OCI-LY3 (cell line): ENCODE data around the gene SAV1.

Experiments used
- EZH2phosphoT487 ChIP-seq: fragments of 200-600 bp; shearing (Covaris generic); IDR thresholded peaks from 2 replicates; pipeline ENCODE4 v1.6.1; 2018; ENCODE audit warnings: antibody characterized with exemption, mixed run types, low read depth
- TF ChIP-seq, protein P1 (sequence below): fragments of 200-600, 300-600 bp; sonication (generic); IDR thresholded peaks from 2 replicates; pipeline ENCODE4 v1.5.1; 2014; ENCODE audit warnings: antibody characterized with exemption, low read length, low read depth

DNA sequence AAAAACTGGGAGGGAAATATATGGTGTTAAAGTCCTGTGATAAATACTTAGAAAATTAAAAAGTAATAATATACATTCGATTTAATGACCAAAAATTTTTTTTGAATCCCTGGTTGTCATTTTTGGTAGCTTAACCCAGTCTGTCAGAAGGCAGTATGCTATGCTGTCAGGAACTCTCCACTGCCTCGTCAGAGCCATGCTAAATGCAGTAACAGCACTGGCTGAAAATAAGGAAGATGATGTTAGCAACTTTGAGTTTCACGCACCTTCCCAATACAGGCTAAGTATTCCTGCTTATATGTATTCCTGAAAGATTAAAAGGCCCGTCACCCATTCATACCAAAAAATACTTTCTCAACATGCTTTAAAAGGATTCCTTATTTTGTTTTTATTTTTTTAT is 34.2 kb downstream of the SAV1 start:
- TF ChIP-seq, protein P1, sequence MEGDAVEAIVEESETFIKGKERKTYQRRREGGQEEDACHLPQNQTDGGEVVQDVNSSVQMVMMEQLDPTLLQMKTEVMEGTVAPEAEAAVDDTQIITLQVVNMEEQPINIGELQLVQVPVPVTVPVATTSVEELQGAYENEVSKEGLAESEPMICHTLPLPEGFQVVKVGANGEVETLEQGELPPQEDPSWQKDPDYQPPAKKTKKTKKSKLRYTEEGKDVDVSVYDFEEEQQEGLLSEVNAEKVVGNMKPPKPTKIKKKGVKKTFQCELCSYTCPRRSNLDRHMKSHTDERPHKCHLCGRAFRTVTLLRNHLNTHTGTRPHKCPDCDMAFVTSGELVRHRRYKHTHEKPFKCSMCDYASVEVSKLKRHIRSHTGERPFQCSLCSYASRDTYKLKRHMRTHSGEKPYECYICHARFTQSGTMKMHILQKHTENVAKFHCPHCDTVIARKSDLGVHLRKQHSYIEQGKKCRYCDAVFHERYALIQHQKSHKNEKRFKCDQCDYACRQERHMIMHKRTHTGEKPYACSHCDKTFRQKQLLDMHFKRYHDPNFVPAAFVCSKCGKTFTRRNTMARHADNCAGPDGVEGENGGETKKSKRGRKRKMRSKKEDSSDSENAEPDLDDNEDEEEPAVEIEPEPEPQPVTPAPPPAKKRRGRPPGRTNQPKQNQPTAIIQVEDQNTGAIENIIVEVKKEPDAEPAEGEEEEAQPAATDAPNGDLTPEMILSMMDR: no peak
- TF ChIP-seq EZH2phosphoT487: no peak
